Islet of Langerhans (tissue), 1 donor: ENCODE results near the gene RHPN2.
"Not testable (repeated sequence)": the region's sequence is repeated elsewhere in the genome, so short reads cannot be mapped to it uniquely, and the experiment has no call there.

Experiments
- FAIRE-seq: peaks from one replicate; lab custom pipeline; 2011; peaks lifted over from hg19 to GRCh38; lab: Jason Lieb, UNC

The RHPN2 gene

GRCh38 chr19:33064458-33064791 lies 263 bp downstream of the RHPN2 start:
- no peak for FAIRE-seq

GRCh38 chr19:33063753-33064457 lies 783 bp downstream of the RHPN2 start:
- FAIRE-seq: no peak

GRCh38 chr19:33063356-33063752 lies 1.3 kb downstream of the RHPN2 start:
- no peak for FAIRE-seq

GRCh38 chr19:33062902-33063301 lies 1.8 kb downstream of the RHPN2 start:
- FAIRE-seq: no peak

GRCh38 chr19:33060586-33060985 lies 4.1 kb downstream of the RHPN2 start:
- FAIRE-seq: no peak

GRCh38 chr19:33055718-33056117 lies 9.0 kb downstream of the RHPN2 start:
- no peak for FAIRE-seq

GRCh38 chr19:33054623-33055022 lies 10.1 kb downstream of the RHPN2 start:
- no peak for FAIRE-seq

- no peak for FAIRE-seq
Observed at GRCh38 chr19:33052352-33052972, 12.2 kb downstream of the RHPN2 start.

GRCh38 chr19:33050110-33050509 lies 14.6 kb downstream of the RHPN2 start:
- FAIRE-seq: no peak

GRCh38 chr19:33048806-33049676 lies 15.6 kb downstream of the RHPN2 start:
- no peak for FAIRE-seq

- no peak for FAIRE-seq
Observed at GRCh38 chr19:33047422-33047821, 17.3 kb downstream of the RHPN2 start.

GRCh38 chr19:33041828-33042160 lies 22.9 kb downstream of the RHPN2 start:
- FAIRE-seq: not testable (repeated sequence)

GRCh38 chr19:33040994-33041827 lies 23.5 kb downstream of the RHPN2 start:
- FAIRE-seq: no peak

GRCh38 chr19:33039815-33040214 lies 24.9 kb downstream of the RHPN2 start:
- FAIRE-seq: no peak

GRCh38 chr19:33039108-33039599 lies 25.5 kb downstream of the RHPN2 start:
- no peak for FAIRE-seq

- FAIRE-seq: not testable (repeated sequence)
Observed at GRCh38 chr19:33037168-33038025, 27.3 kb downstream of the RHPN2 start.

- FAIRE-seq: not testable (repeated sequence)
Observed at GRCh38 chr19:33036370-33037167, 28.1 kb downstream of the RHPN2 start.

GRCh38 chr19:33035461-33035860 lies 29.2 kb downstream of the RHPN2 start:
- no peak for FAIRE-seq

GRCh38 chr19:33032218-33032781 lies 32.4 kb downstream of the RHPN2 start:
- FAIRE-seq: no peak

- FAIRE-seq: no peak
Observed at GRCh38 chr19:33029746-33030303, 34.9 kb downstream of the RHPN2 start.
